Measurements from ENCODE around the gene FIGNL1. TPM values are rescaled to one million over a fixed set of nuclear protein-coding genes. Genes with fewer than 3 reads are reported as not detected.

Gene FIGNL1
- total RNA-seq, 1 donor from 2014 or later = 4.1 TPM

- TF ChIP-seq CTCF (IDR thresholded peaks at IDR 0.05; ENCODE audit: borderline replicate concordance) = no peak
- H3K27ac ChIP-seq (replicated peaks) = no peak overlapping the region
- H3K4me3 ChIP-seq = no peak overlapping the region
- H3K36me3 ChIP-seq = no peaks in the 10 kb centered on the region
- no peaks in the 10 kb centered on the region for H3K4me1 ChIP-seq
- H3K27me3 ChIP-seq (ENCODE audit: low read depth) = peaks cover 7% of the 10 kb centered on the region
- H3K9me3 ChIP-seq (replicated peaks) = no peaks in the 10 kb centered on the region
- intact Hi-C loops (cut with micrococcal nuclease) = no loop called here
- DNase-seq = no peak
Observed at GRCh38 chr7:50422858-50423257, 27.3 kb downstream of the FIGNL1 start.

- Histone ChIP-seq H3K27ac (replicated peaks) (no peak overlapping the region), H3K4me1 (no peaks in the 10 kb centered on the region), H3K27me3 (ENCODE audit: low read depth) (peaks cover 7% of the 10 kb centered on the region), H3K4me3 (no peak overlapping the region), H3K36me3 (no peaks in the 10 kb centered on the region), H3K9me3 (replicated peaks) (no peaks in the 10 kb centered on the region)
- no peak for DNase-seq
- intact Hi-C loops (cut with micrococcal nuclease) = no loop called here
- no peak for TF ChIP-seq CTCF (IDR thresholded peaks at IDR 0.05; ENCODE audit: borderline replicate concordance)
Observed at GRCh38 chr7:50421043-50421442, 29.1 kb downstream of the FIGNL1 start.

- TF ChIP-seq CTCF (IDR thresholded peaks at IDR 0.05; ENCODE audit: borderline replicate concordance) = no peak
- DNase-seq = no peak
- Histone ChIP-seq H3K27ac (replicated peaks) (no peak overlapping the region), H3K4me1 (no peaks in the 10 kb centered on the region), H3K9me3 (replicated peaks) (no peaks in the 10 kb centered on the region), H3K27me3 (ENCODE audit: low read depth) (peaks cover 7% of the 10 kb centered on the region), H3K36me3 (no peaks in the 10 kb centered on the region), H3K4me3 (no peak overlapping the region)
- intact Hi-C loops (cut with micrococcal nuclease) = loop anchor here (5.0 kb wide), 1 partner anchor 211 kb away; no protein-coding TSS in a partner anchor
Observed at GRCh38 chr7:50418526-50419290, 31.4 kb downstream of the FIGNL1 start.

- H3K27ac ChIP-seq (replicated peaks) = no peak overlapping the region
- no peaks in the 10 kb centered on the region for H3K9me3 ChIP-seq (replicated peaks)
- no peaks in the 10 kb centered on the region for H3K36me3 ChIP-seq
- H3K4me1 ChIP-seq = no peaks in the 10 kb centered on the region
- H3K27me3 ChIP-seq (ENCODE audit: low read depth) = peaks cover 7% of the 10 kb centered on the region
- DNase-seq = peak; percentile 55
- H3K4me3 ChIP-seq = no peak overlapping the region
- TF ChIP-seq CTCF (IDR thresholded peaks at IDR 0.05; ENCODE audit: borderline replicate concordance) = peak; percentile 77
- intact Hi-C loops (cut with micrococcal nuclease) = loop anchor here (5.0 kb wide), 1 partner anchor 211 kb away; no protein-coding TSS in a partner anchor
Observed at GRCh38 chr7:50418086-50418515, 32.0 kb downstream of the FIGNL1 start.

- Histone ChIP-seq H3K4me1 (no peaks in the 10 kb centered on the region), H3K4me3 (no peak overlapping the region), H3K27me3 (ENCODE audit: low read depth) (peaks cover 13% of the 10 kb centered on the region), H3K9me3 (replicated peaks) (no peaks in the 10 kb centered on the region), H3K27ac (replicated peaks) (no peak overlapping the region), H3K36me3 (no peaks in the 10 kb centered on the region)
- no peak for TF ChIP-seq CTCF (IDR thresholded peaks at IDR 0.05; ENCODE audit: borderline replicate concordance)
- intact Hi-C loops (cut with micrococcal nuclease) = loop anchor here (5.0 kb wide), 1 partner anchor 209 kb away; no protein-coding TSS in a partner anchor
- no peak for DNase-seq
Observed at GRCh38 chr7:50416527-50417182, 33.5 kb downstream of the FIGNL1 start.

All from left ventricle myocardium inferior (tissue), 1 donor.